PFSK-1 (cell line): ENCODE measurements around the gene GALNT10.

ENCODE experiments used
- FOXP2 ChIP-seq: optimal IDR thresholded peaks from 2 replicates; pipeline ENCODE3; 2011; ENCODE audit warnings: borderline replicate concordance, control low read depth, inconsistent platforms; ENCODE audit not compliant: insufficient read depth; ENCODE audit errors: extremely low read length, extremely low read depth
- POLR2AphosphoS5 ChIP-seq: IDR thresholded peaks from 2 replicates; pipeline ENCODE4 v1.6.1; 2012; ENCODE audit warnings: low read depth, mild to moderate bottlenecking, control low read depth, low read length, moderate library complexity
- SIN3A ChIP-seq: IDR thresholded peaks from 2 replicates; pipeline ENCODE4 v1.6.1; 2012; ENCODE audit warnings: mild to moderate bottlenecking, low read length, moderate library complexity, borderline replicate concordance; ENCODE audit not compliant: insufficient read depth
- TAF1 ChIP-seq: IDR thresholded peaks from 2 replicates; pipeline ENCODE4 v1.6.1; 2012; ENCODE audit warnings: low read length, control low read depth, borderline replicate concordance; ENCODE audit not compliant: insufficient read depth
- TF ChIP-seq, protein P1 (sequence below), 2 experiments: IDR thresholded peaks; 2 replicates each; pipeline versions ENCODE4 v1.6.1 to v1.8.0; 2011 to 2012; ENCODE audit warnings: low read depth in 2 of 2, low read length in 2 of 2, control low read depth in 1 of 2, inconsistent platforms in 1 of 2, mild to moderate bottlenecking in 1 of 2, moderate library complexity in 1 of 2; ENCODE audit not compliant: insufficient read depth in 1 of 2

Gene GALNT10

DNA sequence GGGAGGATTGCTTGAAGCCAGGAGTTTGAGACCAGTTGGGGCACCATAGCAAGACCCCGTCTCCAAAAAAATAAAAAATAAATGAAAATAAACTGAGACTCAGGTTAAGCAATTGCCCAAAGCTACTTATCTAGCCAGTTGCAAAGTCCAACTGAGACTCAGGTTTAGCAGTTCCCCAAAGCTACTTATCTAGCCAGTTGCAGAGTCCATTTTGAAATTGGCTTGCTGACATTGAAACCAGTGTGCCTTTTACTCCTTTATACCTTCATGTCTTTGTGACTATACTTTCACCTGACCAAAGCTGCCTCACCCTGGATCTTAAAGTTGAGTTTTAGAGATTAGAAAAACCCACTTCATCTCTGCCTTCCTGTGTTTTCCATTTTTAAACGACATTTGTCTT lies 66.5 kb downstream of the GALNT10 start:
- TF ChIP-seq SIN3A = no peak
- no peak for TF ChIP-seq FOXP2
- no peak for TF ChIP-seq POLR2AphosphoS5
- TF ChIP-seq TAF1 = no peak

DNA sequence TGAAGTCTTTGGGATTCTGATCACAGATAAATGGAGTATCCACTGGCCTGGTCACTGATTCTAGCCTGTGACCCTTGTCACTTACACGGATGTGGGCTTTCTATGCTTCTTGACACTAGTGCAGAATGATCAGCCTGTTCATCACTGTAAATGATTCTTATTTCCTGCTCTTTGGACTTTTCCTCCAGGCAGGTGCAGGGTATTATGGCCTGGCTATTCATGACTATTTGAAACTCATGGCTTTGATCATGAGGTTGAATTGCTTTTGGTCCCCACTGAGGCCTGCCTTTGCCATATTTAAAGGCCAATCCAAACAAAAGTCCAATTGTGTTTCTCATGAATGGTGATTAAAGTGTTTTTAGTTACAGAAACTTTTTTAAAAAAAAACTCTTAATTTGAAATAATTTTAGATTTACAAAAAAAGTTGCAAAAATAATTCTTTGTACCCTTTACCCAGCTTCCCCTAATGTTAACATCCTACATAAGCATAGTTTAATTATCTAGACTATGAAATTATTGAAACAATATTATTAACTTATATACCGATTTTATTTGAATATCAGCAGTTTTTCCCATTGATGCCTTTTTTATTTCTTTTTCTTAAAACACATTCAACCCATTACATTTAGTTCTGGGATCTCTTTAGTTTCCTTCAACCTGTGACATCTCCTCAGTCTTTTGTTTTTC lies 68.1 kb downstream of the GALNT10 start:
- TF ChIP-seq, protein P1, sequence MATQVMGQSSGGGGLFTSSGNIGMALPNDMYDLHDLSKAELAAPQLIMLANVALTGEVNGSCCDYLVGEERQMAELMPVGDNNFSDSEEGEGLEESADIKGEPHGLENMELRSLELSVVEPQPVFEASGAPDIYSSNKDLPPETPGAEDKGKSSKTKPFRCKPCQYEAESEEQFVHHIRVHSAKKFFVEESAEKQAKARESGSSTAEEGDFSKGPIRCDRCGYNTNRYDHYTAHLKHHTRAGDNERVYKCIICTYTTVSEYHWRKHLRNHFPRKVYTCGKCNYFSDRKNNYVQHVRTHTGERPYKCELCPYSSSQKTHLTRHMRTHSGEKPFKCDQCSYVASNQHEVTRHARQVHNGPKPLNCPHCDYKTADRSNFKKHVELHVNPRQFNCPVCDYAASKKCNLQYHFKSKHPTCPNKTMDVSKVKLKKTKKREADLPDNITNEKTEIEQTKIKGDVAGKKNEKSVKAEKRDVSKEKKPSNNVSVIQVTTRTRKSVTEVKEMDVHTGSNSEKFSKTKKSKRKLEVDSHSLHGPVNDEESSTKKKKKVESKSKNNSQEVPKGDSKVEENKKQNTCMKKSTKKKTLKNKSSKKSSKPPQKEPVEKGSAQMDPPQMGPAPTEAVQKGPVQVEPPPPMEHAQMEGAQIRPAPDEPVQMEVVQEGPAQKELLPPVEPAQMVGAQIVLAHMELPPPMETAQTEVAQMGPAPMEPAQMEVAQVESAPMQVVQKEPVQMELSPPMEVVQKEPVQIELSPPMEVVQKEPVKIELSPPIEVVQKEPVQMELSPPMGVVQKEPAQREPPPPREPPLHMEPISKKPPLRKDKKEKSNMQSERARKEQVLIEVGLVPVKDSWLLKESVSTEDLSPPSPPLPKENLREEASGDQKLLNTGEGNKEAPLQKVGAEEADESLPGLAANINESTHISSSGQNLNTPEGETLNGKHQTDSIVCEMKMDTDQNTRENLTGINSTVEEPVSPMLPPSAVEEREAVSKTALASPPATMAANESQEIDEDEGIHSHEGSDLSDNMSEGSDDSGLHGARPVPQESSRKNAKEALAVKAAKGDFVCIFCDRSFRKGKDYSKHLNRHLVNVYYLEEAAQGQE (IDR thresholded peaks at IDR 0.05; ENCODE audit: insufficient read depth in 1 of 2, low read depth in 2 of 2, low read length in 2 of 2) = no peak
- TF ChIP-seq POLR2AphosphoS5 (no peak), TAF1 (no peak), SIN3A (no peak), FOXP2 (no peak)

DNA sequence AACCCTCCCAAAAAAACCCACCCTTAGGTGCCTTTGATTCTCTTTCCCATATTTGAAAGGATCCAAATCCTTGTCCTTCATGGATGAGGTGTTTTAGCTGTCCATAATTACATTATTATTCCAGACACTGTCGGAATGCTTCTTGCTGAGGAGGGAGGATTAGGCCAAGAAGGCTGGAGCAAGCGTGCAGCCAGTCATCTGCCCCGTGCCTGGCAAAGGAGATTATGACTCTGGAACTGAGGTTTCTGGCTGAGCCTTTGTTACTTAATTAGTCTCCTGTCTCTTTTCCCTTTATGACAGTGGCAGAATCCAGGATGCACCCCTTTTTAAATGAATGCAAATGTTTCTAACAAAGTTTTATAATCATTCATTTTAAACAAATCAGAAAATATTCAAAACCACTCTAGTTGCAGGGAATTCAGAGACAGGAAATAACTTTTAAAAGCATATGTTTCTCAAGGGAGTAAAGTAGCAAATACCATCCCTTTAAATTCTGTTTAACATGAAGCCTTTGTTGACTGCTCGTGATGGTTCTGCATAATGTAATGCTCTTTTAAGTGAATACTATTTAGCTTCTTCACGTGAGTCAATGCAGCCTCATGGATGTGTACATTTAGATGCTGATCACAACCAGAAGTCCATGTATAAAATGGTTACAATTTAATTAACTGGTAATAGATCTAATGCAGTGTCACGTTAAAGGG lies 69.8 kb downstream of the GALNT10 start:
- TF ChIP-seq, protein P1 (IDR thresholded peaks at IDR 0.05; ENCODE audit: insufficient read depth in 1 of 2, low read depth in 2 of 2, low read length in 2 of 2) = no peak
- TF ChIP-seq FOXP2 (no peak), SIN3A (no peak), POLR2AphosphoS5 (no peak), TAF1 (no peak)

DNA sequence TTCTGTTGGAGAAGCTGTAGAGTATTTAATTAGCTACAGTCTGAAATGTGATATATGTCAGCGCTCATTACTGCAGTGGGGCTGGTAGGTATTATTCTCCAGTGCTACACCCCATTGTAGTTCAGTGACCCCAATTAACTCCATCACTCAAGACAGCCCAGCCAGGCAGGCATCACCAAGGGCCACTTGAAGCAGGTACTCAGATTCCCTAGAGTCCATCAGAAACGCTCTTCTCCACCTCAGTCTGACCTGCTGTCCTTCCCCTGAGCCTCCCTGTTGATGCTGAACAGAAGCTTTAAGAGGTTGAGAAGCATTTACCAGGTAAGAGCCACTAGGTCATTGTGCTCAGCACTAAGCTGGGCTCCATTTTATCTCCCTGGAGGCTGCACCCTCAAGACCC lies 71.8 kb downstream of the GALNT10 start:
- TF ChIP-seq TAF1 (no peak), SIN3A (no peak), POLR2AphosphoS5 (no peak), FOXP2 (no peak)
- TF ChIP-seq, protein P1 (IDR thresholded peaks at IDR 0.05; ENCODE audit: insufficient read depth in 1 of 2, low read depth in 2 of 2, low read length in 2 of 2) = no peak

DNA sequence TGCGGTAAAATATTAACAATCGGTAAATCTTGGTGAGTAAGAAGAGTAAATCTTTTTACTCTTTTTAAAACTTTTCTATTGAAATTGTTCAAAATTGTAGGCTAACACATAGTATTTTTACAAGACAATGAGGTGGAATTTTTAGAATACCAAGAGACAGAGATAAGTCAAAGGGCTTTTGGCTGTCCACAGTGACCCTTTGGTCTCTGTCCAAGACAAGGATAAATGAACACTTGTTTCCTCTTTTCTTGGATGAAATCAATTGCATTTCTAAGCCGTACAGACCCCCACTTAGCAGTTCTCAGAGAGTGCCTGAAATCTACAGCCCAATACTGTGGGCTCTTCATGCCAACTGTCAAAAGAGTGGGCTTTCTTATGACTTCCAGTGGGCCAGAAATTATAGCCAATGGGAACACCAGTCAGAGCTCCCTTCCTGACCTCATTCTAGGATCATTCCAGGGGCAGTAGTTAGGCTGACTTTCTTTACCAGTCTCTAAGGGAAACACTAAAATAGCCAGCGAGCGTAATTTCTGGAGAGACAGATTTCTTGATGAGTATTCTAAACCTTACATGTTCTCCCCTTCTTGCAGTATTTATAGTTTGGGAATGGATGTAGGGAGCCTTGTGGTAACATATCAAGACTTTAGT lies 74.1 kb downstream of the GALNT10 start:
- TF ChIP-seq, protein P1 (IDR thresholded peaks at IDR 0.05; ENCODE audit: insufficient read depth in 1 of 2, low read depth in 2 of 2, low read length in 2 of 2) = no peak
- TF ChIP-seq SIN3A = no peak
- no peak for TF ChIP-seq FOXP2
- TF ChIP-seq TAF1 = no peak
- no peak for TF ChIP-seq POLR2AphosphoS5
